ENCODE measurements around the gene TBC1D10A. TPM values are rescaled to one million over a fixed set of nuclear protein-coding genes. Genes with fewer than 3 reads are reported as not detected.
A peak's percentile ranks its signal among the peaks of the same experiment; 100 is the strongest.

TBC1D10A gene
- total RNA-seq, 1 experiment from 2014 or later: 8.4 TPM

GRCh38 chr22:30370641-30371230 is 44.0 kb upstream of the TBC1D10A start:
- no peak for DNase-seq
- Histone ChIP-seq H3K4ac (ENCODE audit: low read depth, low read length) (no peak overlapping the region), H2BK5ac (ENCODE audit: insufficient read length, low read length) (no peak overlapping the region), H3K9me3 (ENCODE audit: control insufficient read depth, low read depth, low read length) (no peaks in the 10 kb centered on the region), H3K4me1 (ENCODE audit: insufficient read depth, low read length) (no peaks in the 10 kb centered on the region), H2AK5ac (ENCODE audit: insufficient read length, low read length) (no peak overlapping the region), H3K79me1 (ENCODE audit: insufficient read depth, low read depth, low read length, poor library complexity, severe bottlenecking) (no peaks in the 10 kb centered on the region), H3K79me2 (ENCODE audit: insufficient read depth, low read length) (no peaks in the 10 kb centered on the region), H2BK20ac (ENCODE audit: low read depth, low read length, poor library complexity, severe bottlenecking) (no peak overlapping the region), H2BK15ac (ENCODE audit: low read depth, low read length) (no peak overlapping the region), H3K4me2 (ENCODE audit: insufficient read depth, insufficient read length, low read length) (no peak overlapping the region), H4K20me1 (ENCODE audit: control insufficient read depth, insufficient read depth, insufficient read length) (no peaks in the 10 kb centered on the region), H3K23me2 (ENCODE audit: insufficient read length, low read depth, low read length, poor library complexity, severe bottlenecking) (no peaks in the 10 kb centered on the region), H3K56ac (ENCODE audit: insufficient read length, low read depth, low read length) (no peak overlapping the region), H4K5ac (ENCODE audit: insufficient read length, low read depth, low read length) (no peak overlapping the region), H3K27me3 (ENCODE audit: insufficient read depth, low read length) (no peaks in the 10 kb centered on the region), H2AFZ (ENCODE audit: low read length) (no peak overlapping the region), H2BK120ac (ENCODE audit: low read depth, low read length, poor library complexity, severe bottlenecking) (no peak overlapping the region), H4K91ac (ENCODE audit: insufficient read length, low read depth, low read length) (no peak overlapping the region), H3K18ac (ENCODE audit: insufficient read length, low read depth, low read length) (no peak overlapping the region), H3K23ac (ENCODE audit: insufficient read length, low read depth, low read length) (no peak overlapping the region), H3K9ac (ENCODE audit: extremely low read depth, insufficient read length, low read length) (no peak overlapping the region), H4K8ac (replicated peaks; ENCODE audit: insufficient read length, low read depth, low read length) (no peak overlapping the region), H3T11ph (ENCODE audit: low read length) (no peak overlapping the region), H2BK12ac (ENCODE audit: insufficient read length, low read depth, low read length) (no peak overlapping the region), H3K27ac (ENCODE audit: insufficient read length, low read depth, low read length) (no peak overlapping the region), H3K14ac (ENCODE audit: insufficient read depth, low read length) (no peak overlapping the region; the same call in 1 of the 2 replicates)
- Mint-ChIP-seq H3K9me3 (no peaks in the 10 kb centered on the region), H3K4me3 (no peak overlapping the region), H3K36me3 (ENCODE audit: insufficient read depth in 1 of 3, low read depth in 3 of 3) (peaks cover 3 to 11% (median 11%) of the 10 kb centered on the region in 3 experiments; a peak in 5 of 7 replicates), H3K4me1 (peaks cover 6% of the 10 kb centered on the region in 2 experiments; a peak in 1 of 4 replicates), H3K27ac (peak overlapping the region; percentile 58 to 83 (median 68); a peak in 4 of 7 replicates), H3K27me3 (ENCODE audit: low read depth) (no peaks in the 10 kb centered on the region; the same call in none of the 2 replicates)
- no CpG with 5 or more reads among the region's 19 CpGs for WGBS (ENCODE audit: extremely low coverage, insufficient read length, low lambda C conversion rate)
- no peak for TF ChIP-seq CTCF (conservative IDR thresholded peaks at IDR 0.05)

All from H9 (cell line).